Left lung (tissue), 10 donors: ENCODE data around the gene PRSS50. TPM values are rescaled to one million over a fixed set of nuclear protein-coding genes. Genes with fewer than 3 reads are reported as not detected.

Source experiments
- ATAC-seq: fragments of 200-7000 bp; cut with Tn5 transposase; one replicate; pipeline ENCODE4 v1.9.1; 2020; ENCODE audit warnings: moderate library complexity
- DNase-seq, 4 donors: peaks; one replicate each; pipeline ENCODE4 v3.0.0-alpha.2; 2013 to 2020
- H3K27ac ChIP-seq, 2 donors: fragments of 200-600 bp; sonication (generic) in 1 of 2; one replicate each; pipeline versions ENCODE4 v1.5.0 to v1.8.0; 2020 to 2021
- H3K27me3 ChIP-seq, 2 donors: fragments of 200-600 bp; sonication (generic) in 1 of 2; one replicate each; pipeline versions ENCODE4 v1.5.0 to v1.8.0; 2020 to 2021
- H3K36me3 ChIP-seq, 2 donors: fragments of 200-600 bp; sonication (generic) in 1 of 2; one replicate each; pipeline versions ENCODE4 v1.5.0 to v1.8.0; 2020 to 2021
- H3K4me1 ChIP-seq, 2 donors: fragments of 200-600 bp; one replicate each; pipeline ENCODE4 v1.8.0; 2021
- H3K4me3 ChIP-seq, 2 donors: fragments of 200-600 bp; sonication (generic) in 1 of 2; one replicate each; pipeline versions ENCODE4 v1.5.0 to v1.8.0; 2020 to 2021; ENCODE audit warnings: mild to moderate bottlenecking in 1 of 2
- H3K9me3 ChIP-seq, 2 donors: fragments of 200-600 bp; sonication (generic) in 1 of 2; one replicate each; pipeline versions ENCODE4 v1.5.0 to v1.8.0; 2020 to 2021
- intact Hi-C, 2 donors: fragments of 100-400 bp; cut with DNase I; formaldehyde crosslinking; loops; one replicate each; pipeline versions ENCODE4 v1.11.2 to v1.14.2; 2022
- polyA plus RNA-seq, 6 donors: library from polyadenylated mRNA; unstranded; fragments of 120-200 nt; gene quantifications; one replicate each; pipeline ENCODE4 v1.2.1, GENCODE V29; 2013; ENCODE audit not compliant: insufficient read length in 6 of 6
- total RNA-seq, 2 donors: library from RNA; stranded (reverse); fragmentation: NEBNext Ultra II Directional; extraction: Animal tissue kit (Norgen Biotek cat#: 25700); gene quantifications; one replicate each; pipeline ENCODE4 v1.2.1, GENCODE V29; 2021
- TF ChIP-seq, protein P1 (sequence below), 2 donors: fragments of 200-600 bp; sonication (generic) in 1 of 2; IDR thresholded peaks; one replicate each; pipeline versions ENCODE4 v1.5.0 to v1.8.0; 2021; ENCODE audit warnings: antibody characterized with exemption in 2 of 2
- donor health status: DM: no; HTN: yes; CAD: no.
- donor health status: DM: no; HTN: no; CAD: no.

PRSS50 gene
- total and polyA plus RNA-seq, 8 donors, result 0.24 to 1.1 (median 0.66) TPM

DNA sequence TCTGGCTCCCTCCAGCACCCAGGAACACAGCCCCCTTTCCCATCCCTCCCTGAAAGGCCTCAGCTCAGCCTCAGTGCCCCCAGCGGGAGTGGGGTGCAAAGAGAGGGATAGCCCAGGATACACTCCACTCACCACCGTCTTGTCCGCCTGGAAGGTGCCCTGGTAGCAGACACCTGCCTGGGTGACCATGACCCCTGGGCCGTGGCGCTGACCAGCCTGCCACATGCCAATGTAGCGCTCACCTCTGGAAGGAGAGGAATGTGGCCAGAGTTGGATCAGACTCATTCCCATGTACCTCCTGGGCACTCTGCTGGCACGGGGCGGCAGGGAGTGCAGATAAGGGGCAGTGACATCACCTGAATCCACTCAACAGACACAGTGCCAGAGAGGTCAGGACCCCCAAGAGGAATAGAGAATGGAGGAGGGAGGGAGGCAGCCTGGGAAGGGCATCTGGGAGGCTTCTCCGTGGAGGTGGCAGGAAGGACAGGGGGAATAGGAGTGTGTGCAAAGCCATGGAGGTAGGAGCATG, 37.3 kb downstream of the PRSS50 start:
- Histone ChIP-seq H3K36me3 (peaks cover 0 to 79% of the 10 kb centered on the region in 2 donors), H3K4me3 (no peak overlapping the region), H3K4me1 (no peaks in the 10 kb centered on the region), H3K27me3 (no peaks in the 10 kb centered on the region), H3K9me3 (no peaks in the 10 kb centered on the region), H3K27ac (no peak overlapping the region)
- no peak for ATAC-seq
- DNase-seq, result no peak
- intact Hi-C loops, result no loop called here
- TF ChIP-seq, protein P1, sequence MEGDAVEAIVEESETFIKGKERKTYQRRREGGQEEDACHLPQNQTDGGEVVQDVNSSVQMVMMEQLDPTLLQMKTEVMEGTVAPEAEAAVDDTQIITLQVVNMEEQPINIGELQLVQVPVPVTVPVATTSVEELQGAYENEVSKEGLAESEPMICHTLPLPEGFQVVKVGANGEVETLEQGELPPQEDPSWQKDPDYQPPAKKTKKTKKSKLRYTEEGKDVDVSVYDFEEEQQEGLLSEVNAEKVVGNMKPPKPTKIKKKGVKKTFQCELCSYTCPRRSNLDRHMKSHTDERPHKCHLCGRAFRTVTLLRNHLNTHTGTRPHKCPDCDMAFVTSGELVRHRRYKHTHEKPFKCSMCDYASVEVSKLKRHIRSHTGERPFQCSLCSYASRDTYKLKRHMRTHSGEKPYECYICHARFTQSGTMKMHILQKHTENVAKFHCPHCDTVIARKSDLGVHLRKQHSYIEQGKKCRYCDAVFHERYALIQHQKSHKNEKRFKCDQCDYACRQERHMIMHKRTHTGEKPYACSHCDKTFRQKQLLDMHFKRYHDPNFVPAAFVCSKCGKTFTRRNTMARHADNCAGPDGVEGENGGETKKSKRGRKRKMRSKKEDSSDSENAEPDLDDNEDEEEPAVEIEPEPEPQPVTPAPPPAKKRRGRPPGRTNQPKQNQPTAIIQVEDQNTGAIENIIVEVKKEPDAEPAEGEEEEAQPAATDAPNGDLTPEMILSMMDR (IDR thresholded peaks at IDR 0.05), result no peak

- no peak for ATAC-seq
- TF ChIP-seq, protein P1 (IDR thresholded peaks at IDR 0.05), result no peak
- peaks cover 0 to 79% of the 10 kb centered on the region in 2 donors for H3K36me3 ChIP-seq
Observed at GRCh38 chr3:46679681-46680080, 38.0 kb downstream of the PRSS50 start.

DNA sequence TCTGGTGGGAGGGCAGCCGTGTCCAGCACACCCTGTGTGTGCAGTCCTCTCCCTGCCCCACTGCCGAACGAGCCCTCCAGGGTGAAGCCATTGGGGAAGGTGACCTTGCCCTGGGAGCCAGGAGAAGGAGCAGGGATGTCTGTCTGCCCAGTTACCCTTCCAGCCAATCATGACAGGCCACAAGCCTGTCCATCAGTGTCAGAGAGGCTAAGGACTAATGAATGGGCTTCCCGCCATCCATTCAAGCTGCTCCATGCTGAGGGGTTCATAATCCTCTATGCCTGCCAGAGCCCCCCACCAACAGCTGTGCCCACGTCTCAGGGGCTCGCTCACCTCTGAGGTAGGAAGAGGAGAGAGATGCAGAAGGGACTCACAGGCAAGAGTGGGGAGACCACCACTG, 39.4 kb downstream of the PRSS50 start:
- no peak overlapping the region for H3K27ac ChIP-seq
- DNase-seq (peak in 1 of 4 donors; percentile 68), ATAC-seq (no peak)
- H3K36me3 ChIP-seq, result peaks cover 0 to 81% of the 10 kb centered on the region in 2 donors
- no peaks in the 10 kb centered on the region for H3K4me1 ChIP-seq
- TF ChIP-seq, protein P1 (IDR thresholded peaks at IDR 0.05), result no peak
- intact Hi-C loops, result no loop called here
- no peaks in the 10 kb centered on the region for H3K27me3 ChIP-seq
- H3K4me3 ChIP-seq, result no peak overlapping the region
- H3K9me3 ChIP-seq, result no peaks in the 10 kb centered on the region

More at GRCh38 chr3:46679681-46680080, 38.0 kb downstream of the PRSS50 start:
- intact Hi-C loops, result no loop called here
- Histone ChIP-seq H3K4me1 (no peaks in the 10 kb centered on the region), H3K27ac (no peak overlapping the region), H3K9me3 (no peaks in the 10 kb centered on the region), H3K27me3 (no peaks in the 10 kb centered on the region), H3K4me3 (no peak overlapping the region)
- no peak for DNase-seq

DNA sequence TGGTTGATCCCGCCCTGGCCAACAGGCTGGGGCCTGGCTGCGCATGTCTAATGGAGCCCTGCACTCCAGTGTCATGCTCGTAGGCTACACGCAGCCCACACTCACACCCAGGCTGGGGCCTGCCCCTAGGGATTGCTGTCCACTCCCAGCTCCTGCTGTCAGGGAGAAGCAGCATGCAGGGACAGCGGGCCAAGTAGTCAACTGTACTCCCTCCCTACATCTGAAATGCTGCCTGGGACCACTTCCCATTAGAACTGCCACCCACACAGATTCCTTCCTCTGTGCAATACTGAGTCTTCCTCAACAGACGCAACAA, 40.3 kb downstream of the PRSS50 start:
- H3K4me3 ChIP-seq, result no peak overlapping the region
- TF ChIP-seq, protein P1 (IDR thresholded peaks at IDR 0.05), result no peak
- ATAC-seq, result peak; percentile 20
- H3K9me3 ChIP-seq, result no peaks in the 10 kb centered on the region
- H3K27me3 ChIP-seq, result no peaks in the 10 kb centered on the region
- no peaks in the 10 kb centered on the region for H3K4me1 ChIP-seq
- DNase-seq, result peak in 2 of 4 donors; percentile 44 to 79
- intact Hi-C loops, result no loop called here
- peaks cover 0 to 77% of the 10 kb centered on the region in 2 donors for H3K36me3 ChIP-seq
- H3K27ac ChIP-seq, result no peak overlapping the region

- intact Hi-C loops, result no loop called here
- no peaks in the 10 kb centered on the region for H3K4me1 ChIP-seq
- H3K36me3 ChIP-seq, result peaks cover 0 to 74% of the 10 kb centered on the region in 2 donors
- H3K27ac ChIP-seq, result no peak overlapping the region
- ATAC-seq (no peak), DNase-seq (peak in 1 of 4 donors; percentile 67)
- TF ChIP-seq, protein P1 (IDR thresholded peaks at IDR 0.05), result no peak
- no peak overlapping the region for H3K4me3 ChIP-seq
- H3K27me3 ChIP-seq, result no peaks in the 10 kb centered on the region
- no peaks in the 10 kb centered on the region for H3K9me3 ChIP-seq
Observed at GRCh38 chr3:46676601-46677410, 40.9 kb downstream of the PRSS50 start.
